Uterus (tissue), 2 donors: ENCODE measurements around the gene AOC2.

Experiments used
- CTCF ChIP-seq, 4 experiments: fragments of 200-600 bp in 2 of 4; fragments of 450-650 bp in 2 of 4; sonication (generic) in 2 of 4; IDR thresholded peaks; one replicate each; pipeline ENCODE4 v1.5.1; 2016 to 2019; ENCODE audit warnings: antibody characterized with exemption in 4 of 4, mild to moderate bottlenecking in 2 of 4, moderate library complexity in 1 of 4
- POLR2A ChIP-seq, 2 donors: fragments of 450-650 bp; IDR thresholded peaks; one replicate each; pipeline ENCODE4 v1.6.1; 2016; ENCODE audit warnings: antibody characterized with exemption in 2 of 2, mild to moderate bottlenecking in 1 of 2, moderate library complexity in 1 of 2

GRCh38 chr17:42821176-42821575, 23.2 kb upstream of the AOC2 start:
- TF ChIP-seq CTCF (IDR thresholded peaks at IDR 0.05) (no peak), POLR2A (IDR thresholded peaks at IDR 0.05) (no peak)
